B cell (primary cell): Measurements from ENCODE around the gene TP63.

Source experiments
- CTCF ChIP-seq: fragments of 200-600 bp; IDR thresholded peaks from one replicate; pipeline ENCODE4 v1.8.0; 2022; ENCODE audit warnings: antibody characterized with exemption, mild to moderate bottlenecking
- EZH2 ChIP-seq: IDR thresholded peaks from 2 replicates; pipeline ENCODE4 v1.6.1; 2012; ENCODE audit warnings: borderline replicate concordance, low read depth, mild to moderate bottlenecking, moderate library complexity, low read length; ENCODE audit not compliant: insufficient read depth, poor library complexity, severe bottlenecking

DNA sequence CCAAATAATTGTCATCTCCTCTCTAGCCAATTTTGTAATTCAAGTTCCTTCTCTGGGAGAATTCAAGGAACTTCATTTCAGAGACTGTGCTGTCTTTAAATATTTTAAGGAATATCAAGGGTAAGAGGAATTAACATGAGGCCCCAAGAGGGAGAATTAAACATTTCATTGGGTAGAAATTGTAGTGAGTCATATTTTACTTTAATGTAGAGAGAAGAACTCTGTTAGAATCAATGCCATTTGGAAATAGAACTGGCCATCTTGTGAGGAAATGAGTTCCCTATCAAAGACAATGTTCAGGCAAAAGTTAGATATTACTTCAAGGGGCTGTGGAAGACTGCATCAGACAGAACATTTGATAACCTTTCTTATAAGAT is 43.5 kb upstream of the TP63 start:
- TF ChIP-seq CTCF: no peak
- TF ChIP-seq EZH2: no peak
